ENCODE results near the gene SPRR2G.
"Not testable (repeated sequence)": the region's sequence is repeated elsewhere in the genome, so short reads cannot be mapped to it uniquely, and the experiment has no call there.

SPRR2G gene

DNA sequence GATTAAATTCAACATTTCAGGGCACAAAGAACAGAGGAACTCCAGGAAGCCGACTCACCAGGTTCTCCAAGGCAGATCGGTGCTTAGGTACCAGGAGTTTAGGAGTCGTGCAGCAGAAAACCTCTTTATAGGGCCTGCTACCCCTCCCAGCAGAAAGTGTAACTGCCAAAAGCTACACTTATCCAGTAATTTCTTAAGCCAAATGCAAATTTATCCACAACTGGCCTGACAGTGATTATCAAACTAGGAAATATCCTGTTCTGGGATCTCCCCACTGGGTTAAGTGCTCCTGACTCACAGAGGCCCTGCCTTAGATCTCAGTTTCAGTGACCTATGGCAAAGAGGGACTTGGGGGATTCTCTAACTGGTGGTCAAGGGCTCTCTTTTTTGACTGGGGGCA, 37.3 kb downstream of the SPRR2G start, which contains the start of gene SPRR2F:
Gene SPRR2F, minus strand, starts transcription at position 101 of the 400 bp plus-strand sequence. CDS start 783 bp downstream, outside the sequence.
- DNase-seq = no peak

DNA sequence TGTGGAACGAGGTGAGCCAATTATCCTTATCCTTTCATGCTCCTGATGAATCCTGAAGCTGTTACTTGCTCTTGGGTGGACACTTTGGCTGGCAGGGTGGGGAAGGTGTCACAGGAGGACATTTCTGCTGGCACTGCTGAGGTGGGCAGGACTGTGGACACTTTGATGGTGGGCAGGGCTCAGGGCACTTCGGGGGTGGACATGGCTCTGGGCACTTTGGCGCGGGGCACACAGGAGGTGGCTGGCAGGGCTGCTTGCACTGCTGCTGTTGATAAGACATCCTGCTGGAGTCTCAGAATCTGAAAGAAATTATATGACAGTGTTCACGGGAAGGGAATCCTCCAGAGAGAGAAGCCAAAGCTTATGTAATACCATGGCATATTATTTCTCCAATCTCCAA, 38.2 kb downstream of the SPRR2G start:
- DNase-seq = not testable (repeated sequence)

DNA sequence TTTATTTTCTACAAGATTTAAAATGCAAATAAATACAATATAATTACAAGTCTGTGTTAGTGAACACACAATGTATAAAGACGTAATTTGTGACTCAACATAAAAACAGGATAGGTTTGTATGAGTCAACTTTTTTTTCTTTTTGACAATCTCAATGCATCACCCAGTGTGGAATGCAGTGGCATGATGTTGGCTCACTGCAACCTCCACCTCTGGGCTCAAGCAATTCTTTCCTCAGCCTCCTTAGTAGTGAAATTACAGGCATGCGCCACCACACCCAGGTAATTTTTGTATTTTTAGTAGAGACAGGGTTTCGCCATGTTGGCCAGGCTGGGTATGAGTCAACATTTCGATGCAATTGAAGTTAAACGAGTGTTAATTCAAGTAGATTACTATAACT, 50.4 kb downstream of the SPRR2G start:
- DNase-seq = no peak

Measured in hippocampal formation (tissue), 2 donors.